ENCODE data around the gene LHX2. TPM values are rescaled to one million over a fixed set of nuclear protein-coding genes. Genes with fewer than 3 reads are reported as not detected.
A peak's percentile ranks its signal among the peaks of the same experiment; 100 is the strongest.

LHX2 gene
- total RNA-seq, 1 donor from 2014 or later = not detected

DNA sequence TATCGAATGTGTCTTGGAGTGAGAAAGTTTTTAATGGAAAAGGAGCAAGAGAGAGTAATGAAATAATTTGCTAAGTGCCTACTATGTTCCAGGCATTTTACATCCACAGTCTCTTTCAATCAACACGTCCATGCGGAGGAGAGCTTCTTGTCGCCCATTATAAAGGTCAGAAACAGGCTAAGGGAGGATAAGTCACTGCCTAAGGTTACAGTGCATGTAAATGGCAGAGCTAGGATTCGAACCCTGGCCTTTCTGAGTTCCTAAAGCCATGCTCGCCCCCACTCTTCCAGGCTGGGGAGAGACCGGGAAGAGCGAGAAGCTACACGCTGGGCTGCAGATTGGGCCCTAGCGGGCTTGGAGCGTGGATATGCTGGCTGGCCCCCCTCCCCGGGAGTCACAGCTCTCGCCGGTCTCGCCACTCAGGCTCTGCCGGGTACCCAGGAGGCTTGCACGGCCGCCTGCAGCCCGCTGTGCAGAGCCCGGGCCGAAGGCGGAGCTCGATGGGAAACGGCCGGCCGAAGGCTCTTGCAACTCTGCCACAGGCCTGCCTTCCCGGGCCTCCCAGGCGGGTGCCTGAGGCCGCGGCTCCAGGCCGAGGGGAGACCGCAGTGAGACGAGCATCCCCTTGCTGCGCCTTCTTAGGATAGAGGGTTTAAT is 775 bp upstream of the LHX2 start:
- Mint-ChIP-seq H3K9me3 (ENCODE audit: unreplicated experiment) (no peaks in the 10 kb centered on the region), H3K27ac (ENCODE audit: unreplicated experiment) (no peak overlapping the region), H3K36me3 (ENCODE audit: unreplicated experiment) (no peaks in the 10 kb centered on the region), H3K27me3 (ENCODE audit: unreplicated experiment) (peaks cover 72% of the 10 kb centered on the region), H3K4me3 (ENCODE audit: unreplicated experiment) (peak overlapping the region; percentile 61), H3K4me1 (ENCODE audit: unreplicated experiment) (peaks cover 23% of the 10 kb centered on the region)
- TF ChIP-seq, protein P1, sequence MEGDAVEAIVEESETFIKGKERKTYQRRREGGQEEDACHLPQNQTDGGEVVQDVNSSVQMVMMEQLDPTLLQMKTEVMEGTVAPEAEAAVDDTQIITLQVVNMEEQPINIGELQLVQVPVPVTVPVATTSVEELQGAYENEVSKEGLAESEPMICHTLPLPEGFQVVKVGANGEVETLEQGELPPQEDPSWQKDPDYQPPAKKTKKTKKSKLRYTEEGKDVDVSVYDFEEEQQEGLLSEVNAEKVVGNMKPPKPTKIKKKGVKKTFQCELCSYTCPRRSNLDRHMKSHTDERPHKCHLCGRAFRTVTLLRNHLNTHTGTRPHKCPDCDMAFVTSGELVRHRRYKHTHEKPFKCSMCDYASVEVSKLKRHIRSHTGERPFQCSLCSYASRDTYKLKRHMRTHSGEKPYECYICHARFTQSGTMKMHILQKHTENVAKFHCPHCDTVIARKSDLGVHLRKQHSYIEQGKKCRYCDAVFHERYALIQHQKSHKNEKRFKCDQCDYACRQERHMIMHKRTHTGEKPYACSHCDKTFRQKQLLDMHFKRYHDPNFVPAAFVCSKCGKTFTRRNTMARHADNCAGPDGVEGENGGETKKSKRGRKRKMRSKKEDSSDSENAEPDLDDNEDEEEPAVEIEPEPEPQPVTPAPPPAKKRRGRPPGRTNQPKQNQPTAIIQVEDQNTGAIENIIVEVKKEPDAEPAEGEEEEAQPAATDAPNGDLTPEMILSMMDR (IDR thresholded peaks at IDR 0.05) = no peak
- no peak for DNase-seq (ENCODE audit: extremely low spot score, unreplicated experiment)

GRCh38 chr9:124012368-124013301 is 1.1 kb downstream of the LHX2 start:
- Mint-ChIP-seq H3K4me3 (ENCODE audit: unreplicated experiment) (peak overlapping the region; percentile 29), H3K4me1 (ENCODE audit: unreplicated experiment) (peaks cover 33% of the 10 kb centered on the region), H3K36me3 (ENCODE audit: unreplicated experiment) (no peaks in the 10 kb centered on the region), H3K27ac (ENCODE audit: unreplicated experiment) (no peak overlapping the region), H3K9me3 (ENCODE audit: unreplicated experiment) (no peaks in the 10 kb centered on the region), H3K27me3 (ENCODE audit: unreplicated experiment) (peaks cover 67% of the 10 kb centered on the region)
- TF ChIP-seq, protein P1 (IDR thresholded peaks at IDR 0.05) = no peak
- DNase-seq (ENCODE audit: extremely low spot score, unreplicated experiment) = no peak

DNA sequence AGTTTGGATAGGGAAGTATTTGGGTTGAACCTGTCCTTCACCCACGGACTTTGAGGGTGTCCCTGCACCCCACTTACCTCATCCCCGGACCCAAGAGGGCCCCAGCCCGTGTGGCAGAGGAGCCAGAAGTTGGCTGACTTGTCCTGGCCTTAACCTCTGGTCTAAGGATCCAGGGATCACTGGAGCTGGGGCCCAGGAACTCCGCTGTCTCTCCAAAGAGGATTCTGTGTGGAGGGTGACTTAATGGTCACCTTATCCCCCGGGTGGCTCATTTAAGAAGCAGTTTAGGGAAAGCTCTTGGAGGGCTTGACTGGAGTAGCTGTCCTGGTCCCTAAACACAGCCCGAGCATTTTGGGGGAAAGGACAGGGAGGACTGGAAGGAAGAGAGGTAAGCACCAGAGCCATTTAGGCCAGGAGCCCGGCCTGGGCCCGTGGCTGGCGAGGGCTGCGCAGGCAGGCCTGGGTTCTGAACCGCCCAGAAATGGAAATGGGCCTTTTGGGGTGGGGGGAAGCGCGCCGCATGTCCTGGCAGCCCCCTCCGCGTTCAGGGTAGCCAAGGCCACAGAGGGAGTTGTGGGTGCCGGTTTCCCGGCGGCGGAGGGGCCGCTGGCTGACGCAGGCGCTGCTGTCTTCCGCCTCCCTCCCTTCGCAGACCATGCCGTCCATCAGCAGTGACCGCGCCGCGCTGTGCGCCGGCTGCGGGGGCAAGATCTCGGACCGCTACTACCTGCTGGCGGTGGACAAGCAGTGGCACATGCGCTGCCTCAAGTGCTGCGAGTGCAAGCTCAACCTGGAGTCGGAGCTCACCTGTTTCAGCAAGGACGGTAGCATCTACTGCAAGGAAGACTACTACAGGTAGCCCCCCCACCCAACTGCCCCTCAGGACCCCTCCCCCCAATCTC is 2.0 kb downstream of the LHX2 start:
- Mint-ChIP-seq H3K4me1 (ENCODE audit: unreplicated experiment) (peaks cover 32% of the 10 kb centered on the region), H3K9me3 (ENCODE audit: unreplicated experiment) (no peaks in the 10 kb centered on the region), H3K27ac (ENCODE audit: unreplicated experiment) (no peak overlapping the region), H3K36me3 (ENCODE audit: unreplicated experiment) (no peaks in the 10 kb centered on the region), H3K27me3 (ENCODE audit: unreplicated experiment) (peaks cover 63% of the 10 kb centered on the region), H3K4me3 (ENCODE audit: unreplicated experiment) (no peak overlapping the region)
- DNase-seq (ENCODE audit: extremely low spot score, unreplicated experiment) = no peak
- TF ChIP-seq, protein P1 (IDR thresholded peaks at IDR 0.05) = no peak

GRCh38 chr9:124014211-124014955 is 2.8 kb downstream of the LHX2 start:
- peaks cover 64% of the 10 kb centered on the region for H3K27me3 Mint-ChIP-seq (ENCODE audit: unreplicated experiment)
- no peak overlapping the region for H3K27ac Mint-ChIP-seq (ENCODE audit: unreplicated experiment)
- DNase-seq (ENCODE audit: extremely low spot score, unreplicated experiment) = no peak
- no peak overlapping the region for H3K4me3 Mint-ChIP-seq (ENCODE audit: unreplicated experiment)
- TF ChIP-seq, protein P1 (IDR thresholded peaks at IDR 0.05) = no peak
- no peaks in the 10 kb centered on the region for H3K9me3 Mint-ChIP-seq (ENCODE audit: unreplicated experiment)
- no peaks in the 10 kb centered on the region for H3K36me3 Mint-ChIP-seq (ENCODE audit: unreplicated experiment)
- H3K4me1 Mint-ChIP-seq (ENCODE audit: unreplicated experiment) = peaks cover 29% of the 10 kb centered on the region

All from osteocyte (in vitro differentiated cells).